IMR-90 (cell line): ENCODE results near the gene NALF2. TPM values are rescaled to one million over a fixed set of nuclear protein-coding genes. Genes with fewer than 3 reads are reported as not detected.

ENCODE experiments used
- ATAC-seq: fragments of 200-7000 bp; cut with Tn5 transposase; 2 replicates; pipeline ENCODE4 v1.9.1; 2020; ENCODE audit warnings: low read depth, mild to moderate bottlenecking, moderate library complexity
- BruUV-seq: library from RNA; stranded (reverse); fragments of 400-500 nt; replicated peaks from 2 replicates; lab custom pipeline; 2021; lab: Mats Ljungman, UMichigan
- CTCF ChIA-PET: fragments of 300-600 bp; formaldehyde crosslinking; extraction: SDS; loops from one replicate; lab custom pipeline; 2021; ENCODE audit warnings: antibody characterized with exemption; lab: Yijun Ruan, JAX
- POLR2A ChIA-PET: fragments of 300-600 bp; sonication (Branson Sonifier 250); formaldehyde crosslinking; loops from one replicate; lab custom pipeline; 2022; ENCODE audit warnings: antibody characterized with exemption; ENCODE audit not compliant: unreplicated experiment; lab: Charles Lee
- DNase-seq: peaks from one replicate; pipeline ENCODE4 v3.0.0; 2013
- H2AFZ ChIP-seq: replicated peaks from 2 replicates; pipeline ENCODE3; 2013; ENCODE audit warnings: low read length, mild to moderate bottlenecking; ENCODE audit not compliant: poor library complexity
- H2AK5ac ChIP-seq: 2 replicates; pipeline ENCODE4 v1.6.1; 2013; ENCODE audit warnings: low read depth, low read length, inconsistent platforms
- H2AK9ac ChIP-seq: replicated peaks from 2 replicates; pipeline ENCODE3; 2013; ENCODE audit warnings: mild to moderate bottlenecking, low read depth, low read length, moderate library complexity; ENCODE audit not compliant: poor library complexity
- H2BK120ac ChIP-seq: 2 replicates; pipeline ENCODE4 v1.6.1; 2013; ENCODE audit warnings: low read depth, low read length, inconsistent platforms
- H2BK15ac ChIP-seq: 3 replicates; pipeline ENCODE4 v1.6.1; 2013; ENCODE audit warnings: low read depth, low read length, inconsistent platforms
- H2BK20ac ChIP-seq: 2 replicates; pipeline ENCODE4 v1.6.1; 2013; ENCODE audit warnings: low read depth, mild to moderate bottlenecking, inconsistent platforms, low read length, moderate library complexity
- H2BK5ac ChIP-seq: 2 replicates; pipeline ENCODE4 v1.6.1; 2013; ENCODE audit warnings: mild to moderate bottlenecking, low read depth, low read length, inconsistent platforms; ENCODE audit not compliant: poor library complexity, severe bottlenecking
- H3K14ac ChIP-seq: replicated peaks from 2 replicates; pipeline ENCODE4 v1.6.1; 2013; ENCODE audit warnings: low read depth, low read length, inconsistent platforms
- H3K18ac ChIP-seq: 2 replicates; pipeline ENCODE4 v1.6.1; 2013; ENCODE audit warnings: low read depth, low read length, control low read depth
- H3K23ac ChIP-seq: 2 replicates; pipeline ENCODE4 v1.6.1; 2013; ENCODE audit warnings: low read depth, low read length, inconsistent platforms
- H3K27ac ChIP-seq: 2 replicates; pipeline ENCODE4 v1.5.1; 2013; ENCODE audit warnings: mild to moderate bottlenecking, control low read depth, low read length; ENCODE audit not compliant: insufficient read depth
- H3K27me3 ChIP-seq: 2 replicates; pipeline ENCODE4 v1.6.1; 2013; ENCODE audit warnings: low read length; ENCODE audit not compliant: control insufficient read depth, insufficient read depth
- H3K36me3 ChIP-seq: 2 replicates; pipeline ENCODE4 v1.6.1; 2013; ENCODE audit warnings: low read length, mixed read lengths; ENCODE audit not compliant: control insufficient read depth, insufficient read depth
- H3K4ac ChIP-seq: 2 replicates; pipeline ENCODE4 v1.6.1; 2013; ENCODE audit warnings: low read depth, low read length, inconsistent platforms
- H3K4me1 ChIP-seq: 2 replicates; pipeline ENCODE4 v1.6.1; 2013; ENCODE audit warnings: low read length, mixed read lengths; ENCODE audit not compliant: control insufficient read depth, insufficient read depth
- H3K4me2 ChIP-seq: 2 replicates; pipeline ENCODE4 v1.6.1; 2013; ENCODE audit warnings: low read depth, mild to moderate bottlenecking, control low read depth, low read length, moderate library complexity
- H3K4me3 ChIP-seq: 2 replicates; pipeline ENCODE4 v1.5.1; 2013; ENCODE audit warnings: low read depth, mild to moderate bottlenecking, control low read depth, low read length, moderate library complexity; ENCODE audit not compliant: insufficient read depth
- H3K56ac ChIP-seq: 2 replicates; pipeline ENCODE4 v1.6.1; 2013; ENCODE audit warnings: low read length, inconsistent platforms; ENCODE audit not compliant: insufficient read depth; ENCODE audit errors: extremely low read depth
- H3K79me1 ChIP-seq, 2 experiments: 2 replicates each; pipeline ENCODE4 v1.6.1; 2013; ENCODE audit warnings: low read length in 2 of 2, inconsistent platforms in 1 of 2, low read depth in 1 of 2
- H3K9ac ChIP-seq: 2 replicates; pipeline ENCODE4 v1.6.1; 2013; ENCODE audit warnings: low read depth, low read length, control low read depth
- H3K9me1 ChIP-seq: 2 replicates; pipeline ENCODE4 v1.6.1; 2013; ENCODE audit warnings: low read length, inconsistent platforms; ENCODE audit not compliant: insufficient read depth
- H3K9me3 ChIP-seq: 2 replicates; pipeline ENCODE4 v1.6.1; 2013; ENCODE audit warnings: low read length; ENCODE audit not compliant: control insufficient read depth, insufficient read depth
- H4K20me1 ChIP-seq: 2 replicates; pipeline ENCODE4 v1.6.1; 2013; ENCODE audit warnings: low read length, inconsistent platforms; ENCODE audit not compliant: insufficient read depth
- H4K5ac ChIP-seq: 2 replicates; pipeline ENCODE4 v1.6.1; 2013; ENCODE audit warnings: mild to moderate bottlenecking, low read depth, low read length, control low read depth
- H4K8ac ChIP-seq, 2 experiments: 2 replicates each; pipeline ENCODE4 v1.6.1; 2013; ENCODE audit warnings: low read depth in 2 of 2, low read length in 2 of 2, control low read depth in 1 of 2, inconsistent platforms in 1 of 2
- H4K91ac ChIP-seq: 2 replicates; pipeline ENCODE4 v1.6.1; 2013; ENCODE audit warnings: low read depth, low read length, inconsistent platforms; ENCODE audit not compliant: insufficient read depth
- CHD1 ChIP-seq: IDR thresholded peaks from 2 replicates; pipeline ENCODE4 v1.6.1; 2012; ENCODE audit warnings: low read depth, low read length, improper control_type of control experiment
- CTCF ChIP-seq: conservative IDR thresholded peaks from 2 replicates; pipeline ENCODE4 v1.5.1; 2012; ENCODE audit warnings: mild to moderate bottlenecking, low read depth, low read length, improper control_type of control experiment
- ELK1 ChIP-seq: fragments of 150-350 bp; IDR thresholded peaks from 2 replicates; pipeline ENCODE4 v1.6.1; 2016; ENCODE audit warnings: low read depth, mild to moderate bottlenecking, low read length, moderate library complexity, borderline replicate concordance
- FOS ChIP-seq: fragments of 150-350 bp; IDR thresholded peaks from 2 replicates; pipeline ENCODE4 v1.6.1; 2016; ENCODE audit warnings: low read depth, low read length
- MAFK ChIP-seq: IDR thresholded peaks from 2 replicates; pipeline ENCODE4 v1.6.1; 2012; ENCODE audit warnings: low read depth, low read length, improper control_type of control experiment
- MAZ ChIP-seq: IDR thresholded peaks from 2 replicates; pipeline ENCODE4 v1.6.1; 2012; ENCODE audit warnings: low read depth, mild to moderate bottlenecking, low read length, improper control_type of control experiment, moderate library complexity, borderline replicate concordance
- MXI1 ChIP-seq: IDR thresholded peaks from 2 replicates; pipeline ENCODE4 v1.6.1; 2012; ENCODE audit warnings: low read depth, mild to moderate bottlenecking, low read length, moderate library complexity, borderline replicate concordance
- NFE2L2 ChIP-seq: fragments of 150-350 bp; IDR thresholded peaks from 2 replicates; pipeline ENCODE4 v1.6.1; 2016; ENCODE audit warnings: low read depth, mild to moderate bottlenecking, low read length
- POLR2A ChIP-seq: IDR thresholded peaks from 2 replicates; pipeline ENCODE4 v1.6.1; 2012; ENCODE audit warnings: mild to moderate bottlenecking, low read depth, low read length
- RAD21 ChIP-seq: IDR thresholded peaks from 2 replicates; pipeline ENCODE4 v1.6.1; 2012; ENCODE audit warnings: low read length, improper control_type of control experiment
- RCOR1 ChIP-seq: IDR thresholded peaks from 2 replicates; pipeline ENCODE4 v1.6.1; 2012; ENCODE audit warnings: mild to moderate bottlenecking, low read length, improper control_type of control experiment; ENCODE audit not compliant: insufficient replicate concordance
- RFX5 ChIP-seq: IDR thresholded peaks from 2 replicates; pipeline ENCODE4 v1.8.0; 2012; ENCODE audit warnings: low read depth, mild to moderate bottlenecking, low read length, moderate library complexity
- SMC3 ChIP-seq: fragments of 150-350 bp; IDR thresholded peaks from 2 replicates; pipeline ENCODE4 v1.6.1; 2016; ENCODE audit warnings: low read depth, mild to moderate bottlenecking, antibody characterized with exemption, low read length, moderate library complexity
- USF2 ChIP-seq: fragments of 150-350 bp; IDR thresholded peaks from 2 replicates; pipeline ENCODE4 v1.6.1; 2017; ENCODE audit warnings: mild to moderate bottlenecking, antibody characterized with exemption, low read length, low read depth
- WGBS, 2 experiments: methylation state at CpG; one replicate each; pipeline versions ENCODE4 v1.1.5 to v1.1.7; 2013; ENCODE audit warnings: missing lambda C conversion rate in 2 of 2; ENCODE audit not compliant: insufficient read length in 1 of 2; ENCODE audit errors: extremely low coverage in 2 of 2; 5-methylcytosine and 5-hydroxymethylcytosine counted together
- dilution Hi-C: fragments of 300-500 bp; cut with HindIII; formaldehyde crosslinking; loops from one replicate; pipeline ENCODE4 v1.14.3; 2018; ENCODE audit warnings: low sequenced_read_pairs; ENCODE audit not compliant: unreplicated experiment
- in situ Hi-C: fragments of 300-500 bp; cut with MboI; formaldehyde crosslinking; loops from 3 replicates; pipeline ENCODE4 v1.14.3; 2019; ENCODE audit warnings: low sequenced_read_pairs, inconsistent platforms, mixed read lengths
- intact Hi-C: fragments of 100-400 bp; cut with micrococcal nuclease; formaldehyde crosslinking; loops from 2 replicates; pipeline ENCODE4 v1.10.0; 2022
- polyA plus RNA-seq, 3 experiments: library from polyadenylated mRNA; depleted of rRNA; stranded (reverse); fragments of >200 nt; gene quantifications; 2 replicates each; pipeline ENCODE4 v1.2.3, GENCODE V29; 2012; ENCODE audit warnings: low replicate concordance in 1 of 3
- total RNA-seq: library from RNA; depleted of rRNA; stranded (reverse); fragments of >200 nt; gene quantifications from 2 replicates; pipeline ENCODE4 v1.2.3, GENCODE V29; 2012

The NALF2 gene
- total and polyA plus RNA-seq, 2 of the 4 experiments (the other 2 are of a cell fraction): not detected

GRCh38 chrX:69510137-69510715 is 6.1 kb downstream of the NALF2 start:
- H2BK20ac ChIP-seq: no peak overlapping the region
- dilution Hi-C loops: no loop called here
- H2AK5ac ChIP-seq: no peak overlapping the region
- H3K56ac ChIP-seq: no peak overlapping the region
- H3K27ac ChIP-seq: no peak overlapping the region
- ATAC-seq (no peak), DNase-seq (no peak)
- H4K20me1 ChIP-seq: no peaks in the 10 kb centered on the region
- in situ Hi-C loops: no loop called here
- no peak overlapping the region for H3K9ac ChIP-seq
- H3K79me1 ChIP-seq: no peaks in the 10 kb centered on the region
- no peaks in the 10 kb centered on the region for H3K9me1 ChIP-seq
- POLR2A ChIA-PET: no interaction called here
- no peak overlapping the region for H2AK9ac ChIP-seq
- H3K18ac ChIP-seq: no peak overlapping the region
- no peak overlapping the region for H2BK15ac ChIP-seq
- no peak overlapping the region for H2BK120ac ChIP-seq
- H3K4me3 ChIP-seq: no peak overlapping the region
- WGBS, 2 experiments: no CpG with 5 or more reads among the region's 6 CpGs
- H3K4ac ChIP-seq: no peak overlapping the region
- no peak overlapping the region for H4K5ac ChIP-seq
- no peaks in the 10 kb centered on the region for H3K4me1 ChIP-seq
- no TSS peak for BruUV-seq
- no peak overlapping the region for H4K8ac ChIP-seq
- no peak overlapping the region for H2BK5ac ChIP-seq
- H3K23ac ChIP-seq: no peak overlapping the region
- H3K27me3 ChIP-seq: peaks cover 29% of the 10 kb centered on the region
- H3K9me3 ChIP-seq: peaks cover 2% of the 10 kb centered on the region; the same call in 1 of the 2 replicates
- no peak overlapping the region for H4K91ac ChIP-seq
- CTCF ChIA-PET: no interaction called here
- no peak overlapping the region for H2AFZ ChIP-seq
- no peaks in the 10 kb centered on the region for H3K36me3 ChIP-seq
- H3K14ac ChIP-seq: no peak overlapping the region
- TF ChIP-seq ELK1: no peak
- no peak for TF ChIP-seq FOS
- no peak for TF ChIP-seq USF2
- TF ChIP-seq MXI1: no peak
- TF ChIP-seq CHD1: no peak
- TF ChIP-seq RFX5: no peak
- no peak for TF ChIP-seq RAD21
- no peak for TF ChIP-seq MAFK
- no peak for TF ChIP-seq RCOR1
- no peak for TF ChIP-seq MAZ
- TF ChIP-seq POLR2A: no peak
- no peak for TF ChIP-seq CTCF
- TF ChIP-seq SMC3: no peak
- no peak for TF ChIP-seq NFE2L2
- intact Hi-C loops: no loop called here
- H3K4me2 ChIP-seq: no peak overlapping the region
